Kidney epithelial cell (primary cell): Measurements from ENCODE around the gene ARHGDIA. TPM values are rescaled to one million over a fixed set of nuclear protein-coding genes. Genes with fewer than 3 reads are reported as not detected.
A peak's percentile ranks its signal among the peaks of the same experiment; 100 is the strongest.

Experiments
- DNase-seq: peaks from one replicate; pipeline ENCODE4 v3.0.0-alpha.2; 2010; ENCODE audit warnings: low read depth
- H3K27me3 ChIP-seq: 2 replicates; pipeline ENCODE4 v1.6.0; 2011; ENCODE audit warnings: low read length; ENCODE audit not compliant: control insufficient read depth, insufficient read depth
- H3K36me3 ChIP-seq: 2 replicates; pipeline ENCODE4 v1.5.1; 2011; ENCODE audit warnings: low read length; ENCODE audit not compliant: control insufficient read depth, insufficient read depth
- H3K4me3 ChIP-seq: 2 replicates; pipeline ENCODE4 v1.5.1; 2011; ENCODE audit warnings: low read depth, mild to moderate bottlenecking, control low read depth, low read length
- total RNA-seq: library from RNA; depleted of rRNA; stranded (reverse); fragments of >200 nt; gene quantifications from 2 replicates; pipeline ENCODE4 v1.2.3, GENCODE V29; 2015
- TF ChIP-seq, protein P1 (sequence below): IDR thresholded peaks from 2 replicates; pipeline ENCODE4 v1.5.1; 2011; ENCODE audit warnings: mild to moderate bottlenecking, moderate library complexity, low read length, control low read depth, inconsistent platforms; ENCODE audit not compliant: insufficient read depth, poor library complexity, severe bottlenecking

The ARHGDIA gene
- total RNA-seq, 1 donor from 2014 or later = 243 TPM

DNA sequence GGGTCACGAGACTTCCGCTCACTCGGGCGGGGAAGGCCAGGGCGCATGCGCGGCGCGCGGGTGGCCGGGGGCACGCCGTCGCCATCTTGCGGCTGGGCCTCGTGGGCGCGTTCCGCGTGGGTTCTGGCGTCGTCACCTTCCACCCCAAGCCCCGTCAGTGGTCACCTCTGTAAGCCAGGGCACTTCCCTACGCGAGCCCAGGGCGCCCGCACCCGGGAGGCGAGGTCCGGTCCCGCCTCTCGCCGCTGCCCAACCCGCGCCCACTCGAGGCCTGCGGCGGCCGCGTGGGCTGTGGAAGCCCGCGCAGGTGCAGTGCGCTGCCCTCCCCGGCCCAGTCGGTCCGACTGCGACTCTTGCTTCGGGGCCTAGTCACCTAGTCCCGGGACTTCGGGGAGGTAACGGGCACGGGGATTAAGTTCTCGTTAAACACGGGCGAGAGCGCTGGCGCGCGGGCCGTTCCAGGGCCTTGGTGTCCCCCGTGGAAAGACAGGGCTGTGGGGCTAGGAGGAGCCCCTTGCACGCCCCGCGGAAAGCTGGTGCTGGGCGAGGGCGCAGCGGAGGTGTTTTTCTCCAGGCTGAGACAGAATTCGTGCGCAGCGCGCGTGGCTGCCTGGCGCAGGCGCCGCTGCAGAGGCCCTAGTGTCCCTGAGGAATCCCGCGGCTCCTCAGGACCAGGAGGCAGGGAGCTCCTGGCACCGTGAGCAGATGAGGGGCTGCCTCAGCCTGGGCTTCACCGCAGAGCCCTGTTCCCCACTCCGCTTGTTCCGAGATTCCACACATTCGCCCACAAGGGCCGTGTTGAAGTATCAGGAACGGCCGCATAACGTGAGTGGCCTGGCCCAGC, 472 bp upstream of the ARHGDIA start:
- TF ChIP-seq, protein P1, sequence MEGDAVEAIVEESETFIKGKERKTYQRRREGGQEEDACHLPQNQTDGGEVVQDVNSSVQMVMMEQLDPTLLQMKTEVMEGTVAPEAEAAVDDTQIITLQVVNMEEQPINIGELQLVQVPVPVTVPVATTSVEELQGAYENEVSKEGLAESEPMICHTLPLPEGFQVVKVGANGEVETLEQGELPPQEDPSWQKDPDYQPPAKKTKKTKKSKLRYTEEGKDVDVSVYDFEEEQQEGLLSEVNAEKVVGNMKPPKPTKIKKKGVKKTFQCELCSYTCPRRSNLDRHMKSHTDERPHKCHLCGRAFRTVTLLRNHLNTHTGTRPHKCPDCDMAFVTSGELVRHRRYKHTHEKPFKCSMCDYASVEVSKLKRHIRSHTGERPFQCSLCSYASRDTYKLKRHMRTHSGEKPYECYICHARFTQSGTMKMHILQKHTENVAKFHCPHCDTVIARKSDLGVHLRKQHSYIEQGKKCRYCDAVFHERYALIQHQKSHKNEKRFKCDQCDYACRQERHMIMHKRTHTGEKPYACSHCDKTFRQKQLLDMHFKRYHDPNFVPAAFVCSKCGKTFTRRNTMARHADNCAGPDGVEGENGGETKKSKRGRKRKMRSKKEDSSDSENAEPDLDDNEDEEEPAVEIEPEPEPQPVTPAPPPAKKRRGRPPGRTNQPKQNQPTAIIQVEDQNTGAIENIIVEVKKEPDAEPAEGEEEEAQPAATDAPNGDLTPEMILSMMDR = no peak

DNA sequence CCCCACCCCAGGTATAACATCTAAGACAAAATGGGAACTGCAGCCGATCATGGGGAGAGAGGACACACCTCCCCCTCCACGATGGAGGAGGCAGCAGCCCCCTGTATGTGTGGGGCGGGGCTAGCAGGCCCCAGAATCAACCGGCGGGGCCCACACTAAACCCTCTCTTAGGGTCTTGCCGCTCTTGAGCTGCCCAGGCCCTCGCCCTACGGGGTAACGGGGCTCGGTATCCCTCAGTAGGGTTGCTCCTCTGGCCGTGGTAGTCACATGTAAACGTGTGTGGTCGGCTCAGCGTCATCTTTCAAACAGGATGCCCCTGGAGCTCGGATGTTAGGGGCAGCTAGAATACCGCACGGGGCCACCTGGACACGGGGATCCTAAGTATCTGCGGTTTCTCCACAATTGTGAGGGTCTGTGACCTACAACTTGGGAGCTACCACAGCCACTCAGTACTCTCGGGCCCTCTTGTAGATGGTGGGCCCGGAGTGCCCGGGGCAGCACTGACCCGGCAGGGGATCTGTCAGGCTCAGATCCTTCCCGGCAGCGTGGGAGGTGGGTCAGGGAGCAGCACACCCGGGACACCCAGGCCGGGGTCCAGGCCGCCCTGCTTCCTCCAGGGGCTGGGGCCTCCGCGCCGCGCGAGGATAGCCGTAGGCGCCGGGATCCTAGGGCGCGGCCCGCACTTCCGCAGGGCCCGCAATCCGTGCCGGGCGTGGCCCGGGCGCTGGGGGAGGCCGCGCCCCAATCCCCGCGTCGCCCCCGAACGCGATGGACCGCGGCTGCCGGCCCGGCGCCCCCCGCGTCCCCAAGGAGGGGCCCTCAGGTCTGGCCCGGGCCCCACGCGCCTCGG, 781 bp downstream of the ARHGDIA start:
- H3K27me3 ChIP-seq = no peaks in the 10 kb centered on the region
- TF ChIP-seq, protein P1 = no peak
- DNase-seq = no peak
- peaks cover 3% of the 10 kb centered on the region for H3K36me3 ChIP-seq
- H3K4me3 ChIP-seq = peak overlapping the region; percentile 84

More for the DNA sequence above, 472 bp upstream of the ARHGDIA start:
- Histone ChIP-seq H3K36me3 (peaks cover 3% of the 10 kb centered on the region), H3K27me3 (no peaks in the 10 kb centered on the region), H3K4me3 (peak overlapping the region; percentile 84)
- peak; percentile 39 for DNase-seq

DNA sequence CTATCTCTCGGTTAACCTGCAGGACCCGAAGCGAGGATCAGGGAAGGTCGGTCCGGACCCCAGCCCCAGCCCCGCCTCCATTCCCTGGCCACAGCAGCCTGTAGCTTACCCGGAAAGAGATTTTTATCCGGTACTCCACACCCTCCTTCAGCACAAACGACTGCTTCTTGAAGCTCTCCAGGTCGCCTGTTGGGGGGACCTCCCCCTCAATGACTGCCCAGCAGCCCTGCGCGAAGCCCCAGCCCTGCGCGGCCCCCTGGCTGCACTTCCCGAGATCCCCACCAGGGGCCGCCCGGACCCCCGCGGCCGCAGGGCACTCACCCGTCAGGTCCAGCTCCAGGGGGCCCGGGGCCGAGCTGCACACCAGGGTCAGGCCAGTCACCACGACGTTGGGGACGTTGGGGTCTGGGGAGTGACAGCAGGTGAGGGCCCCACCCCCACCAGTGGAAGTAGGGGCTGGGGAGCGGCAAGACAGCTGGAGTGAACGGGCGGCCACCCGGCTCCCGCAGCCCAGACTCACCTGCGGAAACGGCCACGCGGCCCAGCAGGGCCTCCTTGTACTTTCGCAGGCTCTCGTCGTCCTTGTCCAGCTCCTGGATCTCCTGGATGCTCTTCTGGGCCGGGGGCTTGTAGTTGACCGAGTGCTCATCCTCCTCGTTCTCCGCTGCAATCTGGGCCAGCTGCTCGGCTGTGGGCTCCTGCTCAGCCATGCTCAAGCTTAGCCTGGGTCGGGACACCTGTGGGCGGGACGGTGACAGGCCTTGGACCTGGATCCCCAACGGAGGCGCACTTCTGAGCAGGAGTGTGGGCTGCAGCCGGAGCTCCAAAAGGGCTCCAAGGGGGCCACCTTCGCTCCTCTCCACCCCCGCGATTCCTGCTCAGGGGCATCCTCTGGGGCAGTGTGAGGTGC, 1.7 kb downstream of the ARHGDIA start:
- no peak for DNase-seq
- no peaks in the 10 kb centered on the region for H3K27me3 ChIP-seq
- peak overlapping the region; percentile 84 for H3K4me3 ChIP-seq
- TF ChIP-seq, protein P1 = peak; percentile 83
- H3K36me3 ChIP-seq = peaks cover 3% of the 10 kb centered on the region

DNA sequence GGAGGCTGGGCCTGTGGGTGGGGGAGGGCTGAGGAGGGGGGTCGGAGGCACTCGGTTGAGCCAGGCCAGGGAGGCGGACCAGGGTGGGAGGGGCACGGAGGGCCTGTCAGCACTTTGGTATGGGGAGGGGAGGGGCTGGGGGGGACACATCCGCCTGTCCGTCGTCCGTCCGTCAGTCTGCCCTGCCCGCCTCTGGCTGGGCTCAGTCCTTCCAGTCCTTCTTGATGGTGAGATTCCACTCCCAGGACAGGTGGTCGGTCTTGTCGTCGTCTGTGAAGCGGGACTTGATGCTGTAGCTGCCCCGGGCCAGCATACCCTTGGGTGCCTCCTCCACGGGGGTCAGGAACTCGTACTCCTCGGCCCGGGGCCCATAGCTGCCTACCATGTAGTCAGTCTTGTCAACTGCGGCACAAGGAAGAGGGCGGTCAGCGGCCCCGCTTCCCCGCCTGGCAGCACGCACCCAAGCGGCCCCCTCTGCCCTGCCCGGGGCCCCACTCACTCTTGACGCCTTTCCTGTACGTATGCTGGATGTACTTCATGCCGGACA, 2.4 kb downstream of the ARHGDIA start:
- Histone ChIP-seq H3K27me3 (no peaks in the 10 kb centered on the region), H3K4me3 (no peak overlapping the region), H3K36me3 (peaks cover 3% of the 10 kb centered on the region)
- TF ChIP-seq, protein P1 = no peak
- DNase-seq = peak; percentile 39

DNA sequence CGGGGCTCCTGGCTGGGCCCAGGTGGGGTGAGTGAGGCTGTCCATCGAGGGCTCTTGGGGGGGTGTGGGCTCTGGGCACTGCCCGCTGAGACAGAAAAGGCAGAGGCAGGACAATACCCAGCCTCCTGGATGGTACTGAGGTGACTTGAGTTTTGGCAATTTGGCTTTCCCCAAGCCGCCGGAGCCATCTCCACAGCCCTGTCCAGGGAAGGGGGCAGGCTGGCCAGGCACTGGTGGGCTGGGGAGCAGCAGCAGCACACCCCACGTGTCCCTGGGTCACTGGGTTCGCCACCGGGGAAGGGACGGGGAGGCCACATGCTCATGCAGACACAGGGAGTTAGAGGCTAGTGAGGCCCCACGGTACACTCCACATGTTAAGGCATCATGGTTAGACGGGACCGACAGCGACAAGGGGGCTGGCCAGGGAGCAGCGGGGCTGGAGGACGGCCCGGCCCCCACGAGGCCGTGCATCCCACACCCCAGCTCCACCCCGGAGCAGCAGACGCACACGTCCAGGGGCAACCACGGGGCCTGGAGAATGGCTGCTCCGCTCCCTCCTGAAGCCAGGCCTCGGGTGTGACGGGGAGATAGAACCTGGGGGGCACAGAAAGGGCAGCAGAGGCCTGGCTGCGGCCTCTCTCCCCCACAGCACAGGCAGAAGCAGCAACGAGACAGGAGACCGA, 3.0 kb downstream of the ARHGDIA start:
- DNase-seq = no peak
- no peak overlapping the region for H3K4me3 ChIP-seq

More for the DNA sequence above, 3.0 kb downstream of the ARHGDIA start:
- TF ChIP-seq, protein P1 = no peak
- H3K27me3 ChIP-seq = no peaks in the 10 kb centered on the region
- peaks cover 3% of the 10 kb centered on the region for H3K36me3 ChIP-seq
